Mononuclear cell (primary cell): ENCODE data around the gene ST3GAL2. TPM values are rescaled to one million over a fixed set of nuclear protein-coding genes. Genes with fewer than 3 reads are reported as not detected.

ENCODE experiments used
- H3K27me3 ChIP-seq: 2 replicates; pipeline ENCODE4 v1.6.0; 2011; ENCODE audit warnings: low read length, control low read depth; ENCODE audit not compliant: insufficient read depth
- H3K4me1 ChIP-seq: 2 replicates; pipeline ENCODE4 v1.5.1; 2011; ENCODE audit warnings: mild to moderate bottlenecking, low read length, control low read depth; ENCODE audit not compliant: insufficient read depth
- H3K4me3 ChIP-seq: 2 replicates; pipeline ENCODE4 v1.5.1; 2011; ENCODE audit warnings: mild to moderate bottlenecking, low read length, moderate library complexity
- H3K9me3 ChIP-seq: 2 replicates; pipeline ENCODE4 v1.5.1; 2011; ENCODE audit warnings: low read depth, mild to moderate bottlenecking, control low read depth, low read length
- total RNA-seq: library from RNA; depleted of rRNA; stranded (reverse); fragments of >200 nt; gene quantifications from one replicate; pipeline ENCODE4 v1.2.3, GENCODE V29; 2012

The ST3GAL2 gene
- total RNA-seq, 1 donor, result 18.5 TPM

DNA sequence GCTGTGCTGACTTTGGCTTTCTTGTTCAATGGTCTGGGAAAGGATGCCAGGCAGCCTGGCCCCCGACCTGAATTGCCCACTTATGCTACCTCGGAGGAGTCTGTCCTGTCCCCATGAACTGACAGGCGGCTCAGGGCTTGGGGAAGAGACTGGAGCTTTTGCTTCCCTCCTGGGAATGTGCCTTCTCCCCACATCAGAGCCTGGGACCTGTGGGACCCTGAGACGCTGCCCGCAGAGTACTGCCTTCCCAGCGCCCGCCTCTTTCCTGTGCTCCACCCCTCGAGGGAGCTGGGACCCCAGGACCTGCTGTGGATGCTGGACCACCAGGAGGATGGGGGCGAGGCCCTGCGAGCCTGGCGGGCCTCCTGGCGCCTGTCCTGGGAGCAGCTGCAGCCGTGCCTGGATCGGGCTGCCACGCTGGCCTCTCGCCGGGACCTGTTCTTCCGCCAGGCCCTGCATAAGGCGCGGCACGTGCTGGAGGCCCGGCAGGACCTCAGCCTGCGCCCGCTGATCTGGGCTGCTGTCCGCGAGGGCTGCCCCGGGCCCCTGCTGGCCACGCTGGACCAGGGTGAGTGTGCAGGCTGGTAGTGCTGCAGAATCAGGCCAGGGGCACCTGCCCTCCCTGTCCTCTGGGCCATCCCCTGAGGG is 34.0 kb upstream of the ST3GAL2 start:
- H3K4me3 ChIP-seq, result no peak overlapping the region
- H3K27me3 ChIP-seq, result no peaks in the 10 kb centered on the region

DNA sequence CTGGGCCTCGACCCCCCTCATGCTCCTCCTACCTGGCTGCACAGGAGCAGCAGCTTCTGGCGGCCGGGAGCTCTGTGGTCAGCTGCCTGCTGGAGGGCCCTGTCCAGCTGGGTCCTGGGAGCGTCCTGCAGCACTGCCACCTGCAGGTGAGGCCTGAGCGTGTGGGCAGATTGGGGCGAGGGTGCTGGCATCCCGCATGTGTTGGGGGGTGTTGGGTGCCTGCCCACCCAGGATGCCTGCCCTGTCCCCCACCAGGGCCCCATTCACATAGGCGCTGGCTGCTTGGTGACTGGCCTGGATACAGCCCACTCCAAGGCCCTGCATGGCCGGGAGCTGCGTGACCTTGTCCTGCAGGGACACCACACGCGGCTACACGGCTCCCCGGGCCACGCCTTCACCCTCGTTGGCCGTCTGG is 32.0 kb upstream of the ST3GAL2 start:
- Histone ChIP-seq H3K4me3 (no peak overlapping the region), H3K27me3 (no peaks in the 10 kb centered on the region), H3K4me1 (no peaks in the 10 kb centered on the region), H3K9me3 (no peaks in the 10 kb centered on the region)

More for the DNA sequence above, 34.0 kb upstream of the ST3GAL2 start:
- Histone ChIP-seq H3K9me3 (no peaks in the 10 kb centered on the region), H3K4me1 (no peaks in the 10 kb centered on the region)

DNA sequence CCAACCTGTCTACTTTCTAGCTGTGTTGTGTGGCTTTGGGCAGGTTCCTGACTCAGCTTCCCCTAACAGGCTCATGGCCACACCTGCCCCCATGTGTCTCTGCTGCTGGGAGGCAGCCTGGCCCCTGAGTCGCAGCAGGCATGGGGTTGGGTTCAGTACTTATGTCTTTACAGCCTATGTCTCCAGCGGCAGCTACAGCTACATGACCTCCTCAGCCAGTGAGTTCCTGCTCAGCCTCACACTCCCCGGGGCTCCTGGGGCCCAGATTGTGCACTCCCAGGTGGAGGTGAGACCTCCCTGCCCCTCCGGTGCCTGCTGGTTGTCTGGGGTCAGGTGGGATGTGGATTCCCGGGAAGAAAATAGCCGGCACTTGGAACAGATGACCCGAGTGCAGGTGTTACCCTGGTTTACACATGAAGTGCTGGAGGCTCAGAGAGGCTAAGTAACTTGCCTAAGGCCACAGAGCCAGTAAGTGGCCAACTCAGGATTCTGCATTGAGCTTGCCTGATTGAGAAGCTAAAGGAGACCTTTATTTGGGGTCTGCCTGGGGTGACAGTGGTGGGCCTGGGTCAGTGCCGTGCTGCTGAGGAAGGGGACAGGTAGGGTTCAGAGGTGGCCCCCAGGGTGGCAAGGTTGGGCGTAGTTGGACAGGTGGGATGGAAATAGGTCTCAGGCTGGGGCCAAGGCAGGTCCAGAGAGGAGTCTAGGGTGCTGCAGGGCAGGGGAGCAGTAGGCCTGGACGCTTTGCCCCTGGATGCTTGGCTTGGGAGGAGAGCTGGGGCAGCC is 31.4 kb upstream of the ST3GAL2 start:
- Histone ChIP-seq H3K4me3 (no peak overlapping the region), H3K27me3 (no peaks in the 10 kb centered on the region), H3K4me1 (no peaks in the 10 kb centered on the region), H3K9me3 (no peaks in the 10 kb centered on the region)

DNA sequence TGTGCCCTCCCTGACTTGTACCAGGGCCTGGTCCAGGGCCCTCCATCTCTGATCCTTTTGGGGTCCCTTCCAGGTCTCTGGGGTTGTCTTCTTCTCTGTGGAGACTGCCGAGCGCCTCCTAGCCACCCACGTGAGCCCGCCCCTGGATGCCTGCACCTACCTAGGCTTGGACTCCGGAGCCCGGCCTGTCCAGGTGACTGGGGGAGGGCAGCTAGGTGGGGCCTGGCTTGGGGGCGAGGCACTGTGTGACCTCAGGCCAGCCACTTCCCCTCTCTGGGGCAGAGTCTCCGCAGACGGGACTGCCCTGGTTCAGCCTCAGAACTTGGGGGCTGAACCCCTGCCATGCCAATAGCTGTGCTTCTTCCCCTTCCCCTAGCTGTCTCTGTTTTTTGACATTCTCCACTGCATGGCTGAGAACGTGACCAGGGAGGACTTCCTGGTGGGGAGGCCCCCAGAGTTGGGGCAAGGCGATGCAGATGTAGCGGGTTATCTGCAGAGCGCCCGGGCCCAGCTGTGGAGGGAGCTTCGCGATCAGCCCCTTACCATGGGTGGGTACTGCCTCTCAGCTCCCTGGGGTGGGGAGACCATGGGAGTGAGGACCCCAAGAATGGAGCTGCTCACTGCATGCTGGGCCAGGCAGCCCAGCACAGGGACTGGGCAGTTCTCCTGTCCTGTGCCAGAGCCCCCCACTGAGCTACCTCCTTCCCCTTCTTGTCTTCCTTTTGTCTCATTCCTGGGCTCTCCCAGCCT is 30.1 kb upstream of the ST3GAL2 start:
- Histone ChIP-seq H3K4me1 (no peaks in the 10 kb centered on the region), H3K4me3 (no peak overlapping the region), H3K27me3 (no peaks in the 10 kb centered on the region), H3K9me3 (no peaks in the 10 kb centered on the region)

DNA sequence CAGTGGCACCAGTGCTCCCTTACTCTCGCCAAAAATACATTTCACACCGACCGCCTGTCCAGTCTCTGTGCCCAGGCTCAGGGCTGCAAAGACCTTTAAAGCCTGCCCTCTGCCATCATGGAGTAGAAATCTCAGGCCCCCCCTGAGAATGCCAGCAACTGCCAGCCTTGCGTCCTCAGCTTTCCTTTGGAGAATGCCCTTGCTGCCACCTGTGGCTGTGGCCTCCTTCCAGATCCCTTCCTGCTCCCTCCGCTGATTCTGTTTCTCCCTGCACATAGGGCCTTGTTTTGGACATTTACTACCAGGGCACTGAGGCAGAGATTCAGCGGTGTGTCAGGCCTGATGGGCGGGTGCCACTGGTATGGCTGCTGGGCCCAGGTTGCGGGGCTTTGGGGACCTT is 28.7 kb upstream of the ST3GAL2 start:
- no peaks in the 10 kb centered on the region for H3K9me3 ChIP-seq
- no peaks in the 10 kb centered on the region for H3K4me1 ChIP-seq
- no peak overlapping the region for H3K4me3 ChIP-seq
- H3K27me3 ChIP-seq, result no peaks in the 10 kb centered on the region

DNA sequence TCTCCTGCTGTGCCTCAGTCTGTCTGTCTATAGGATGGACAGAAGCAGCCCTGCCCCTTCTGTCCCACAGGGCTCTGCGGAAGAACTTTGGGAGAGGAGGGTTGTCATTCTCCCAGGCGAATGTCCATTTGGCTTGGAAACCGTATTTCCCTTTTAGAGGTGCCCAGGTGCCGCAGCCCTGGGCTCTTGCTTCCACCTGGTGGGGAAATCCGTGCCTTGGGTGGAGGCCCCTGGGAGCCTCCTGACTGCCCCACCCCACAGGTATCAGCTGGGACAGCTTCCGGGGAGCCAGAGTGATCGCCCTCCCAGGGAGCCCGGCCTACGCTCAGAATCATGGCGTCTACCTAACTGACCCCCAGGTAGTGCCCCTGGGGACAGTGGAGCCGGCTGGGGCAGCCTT is 28.2 kb upstream of the ST3GAL2 start:
- no peaks in the 10 kb centered on the region for H3K4me1 ChIP-seq
- no peaks in the 10 kb centered on the region for H3K27me3 ChIP-seq
- H3K9me3 ChIP-seq, result no peaks in the 10 kb centered on the region
- no peak overlapping the region for H3K4me3 ChIP-seq

DNA sequence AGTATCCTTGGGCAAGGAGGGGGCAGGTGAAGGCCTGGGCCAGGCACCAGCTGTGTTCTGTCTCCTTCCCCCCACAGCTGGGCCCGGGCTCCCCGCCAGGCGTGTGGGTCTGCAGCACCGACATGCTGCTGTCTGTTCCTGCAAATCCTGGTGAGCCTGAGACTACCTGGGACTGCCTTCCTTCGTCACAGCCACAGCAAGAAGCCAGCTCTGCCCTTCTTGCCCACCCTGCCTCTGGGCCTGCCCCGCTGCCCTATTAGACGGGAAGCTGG is 27.8 kb upstream of the ST3GAL2 start:
- H3K9me3 ChIP-seq, result no peaks in the 10 kb centered on the region

DNA sequence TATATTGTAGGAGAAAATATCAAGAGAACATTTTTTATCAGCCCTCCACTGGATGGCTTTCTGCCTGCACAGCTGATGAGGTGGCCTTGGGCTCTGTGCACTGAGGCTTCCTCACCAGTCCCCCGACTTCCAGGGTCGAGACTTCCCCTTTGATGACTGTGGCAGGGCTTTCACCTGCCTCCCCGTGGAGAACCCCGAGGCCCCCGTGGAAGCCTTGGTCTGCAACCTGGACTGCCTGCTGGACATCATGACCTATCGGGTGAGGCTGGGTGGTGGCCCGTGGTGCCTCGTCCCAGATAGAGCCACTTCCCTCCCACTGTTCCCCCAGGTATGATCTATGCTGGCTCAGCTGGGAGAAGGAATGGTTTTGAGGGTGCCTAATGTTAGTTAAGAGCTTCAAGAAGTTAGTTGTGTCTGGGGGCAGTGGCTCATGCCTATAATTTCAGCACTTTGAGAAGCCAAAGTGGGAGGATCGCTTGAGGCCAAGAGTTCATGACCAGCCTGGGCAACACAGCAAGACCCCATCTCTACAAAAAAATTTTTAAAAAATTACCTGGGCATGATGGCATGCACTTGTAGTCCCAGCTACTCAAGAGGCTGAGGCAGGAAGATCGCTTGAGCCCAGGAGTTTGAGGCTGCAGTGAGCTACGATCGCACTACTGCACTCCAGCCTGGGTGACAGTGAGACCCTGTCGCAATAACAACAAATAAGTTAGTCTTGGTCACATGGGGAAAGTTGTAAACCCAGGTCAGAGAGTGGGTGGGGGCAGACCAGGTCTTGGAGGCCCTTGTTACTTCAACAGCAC is 27.3 kb upstream of the ST3GAL2 start:
- H3K4me1 ChIP-seq, result no peaks in the 10 kb centered on the region
- no peaks in the 10 kb centered on the region for H3K27me3 ChIP-seq
- no peaks in the 10 kb centered on the region for H3K9me3 ChIP-seq
- no peak overlapping the region for H3K4me3 ChIP-seq

More for the DNA sequence above, 27.8 kb upstream of the ST3GAL2 start:
- Histone ChIP-seq H3K4me3 (no peak overlapping the region), H3K4me1 (no peaks in the 10 kb centered on the region), H3K27me3 (no peaks in the 10 kb centered on the region)

DNA sequence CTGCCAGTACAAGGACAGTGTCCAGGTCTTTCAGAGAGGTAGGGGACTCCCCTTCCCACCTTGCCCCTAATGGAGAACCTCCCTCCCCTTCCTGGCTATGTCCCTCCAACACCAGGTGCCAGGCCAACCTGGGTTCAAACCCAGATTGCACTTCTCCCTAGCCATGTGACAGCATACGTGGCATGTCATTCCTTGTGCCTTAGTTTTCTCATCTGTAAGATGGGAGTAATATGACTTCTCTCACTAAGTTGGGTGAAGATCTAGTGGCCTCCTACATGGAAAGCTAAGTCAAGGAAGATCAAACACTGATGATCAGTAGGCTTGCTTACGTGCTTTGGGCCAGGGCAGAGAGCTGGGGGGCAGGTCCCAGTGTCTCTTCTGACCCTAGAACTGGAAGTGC is 24.3 kb upstream of the ST3GAL2 start:
- H3K9me3 ChIP-seq, result no peaks in the 10 kb centered on the region
- no peak overlapping the region for H3K4me3 ChIP-seq
- no peaks in the 10 kb centered on the region for H3K4me1 ChIP-seq
- H3K27me3 ChIP-seq, result no peaks in the 10 kb centered on the region

DNA sequence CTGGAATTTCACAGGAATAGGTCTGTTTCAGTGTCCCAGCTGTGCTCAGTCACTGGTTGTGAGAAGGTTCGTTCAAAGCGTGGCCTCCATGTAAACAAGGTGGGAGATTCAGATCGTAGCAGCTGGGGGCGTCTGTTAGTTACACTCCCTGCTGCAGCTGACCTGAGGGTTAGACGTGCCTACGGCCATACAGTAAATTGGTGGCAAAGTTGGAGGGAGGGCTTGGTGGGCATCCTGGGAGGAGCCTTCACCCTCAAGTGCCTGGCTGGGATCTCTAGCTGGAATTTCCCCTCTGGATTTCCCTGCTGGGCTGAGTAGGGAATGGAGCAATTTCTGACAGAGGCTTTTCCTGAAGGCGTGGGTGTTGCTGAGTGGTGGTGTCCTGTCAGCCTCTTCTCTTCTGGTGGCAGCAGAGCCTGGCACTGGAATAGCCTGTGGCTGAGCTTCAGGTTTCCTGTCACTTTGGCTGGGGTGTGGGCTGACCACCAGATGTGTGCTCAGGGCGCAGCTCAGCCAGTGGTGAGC is 21.9 kb upstream of the ST3GAL2 start:
- no peaks in the 10 kb centered on the region for H3K27me3 ChIP-seq

DNA sequence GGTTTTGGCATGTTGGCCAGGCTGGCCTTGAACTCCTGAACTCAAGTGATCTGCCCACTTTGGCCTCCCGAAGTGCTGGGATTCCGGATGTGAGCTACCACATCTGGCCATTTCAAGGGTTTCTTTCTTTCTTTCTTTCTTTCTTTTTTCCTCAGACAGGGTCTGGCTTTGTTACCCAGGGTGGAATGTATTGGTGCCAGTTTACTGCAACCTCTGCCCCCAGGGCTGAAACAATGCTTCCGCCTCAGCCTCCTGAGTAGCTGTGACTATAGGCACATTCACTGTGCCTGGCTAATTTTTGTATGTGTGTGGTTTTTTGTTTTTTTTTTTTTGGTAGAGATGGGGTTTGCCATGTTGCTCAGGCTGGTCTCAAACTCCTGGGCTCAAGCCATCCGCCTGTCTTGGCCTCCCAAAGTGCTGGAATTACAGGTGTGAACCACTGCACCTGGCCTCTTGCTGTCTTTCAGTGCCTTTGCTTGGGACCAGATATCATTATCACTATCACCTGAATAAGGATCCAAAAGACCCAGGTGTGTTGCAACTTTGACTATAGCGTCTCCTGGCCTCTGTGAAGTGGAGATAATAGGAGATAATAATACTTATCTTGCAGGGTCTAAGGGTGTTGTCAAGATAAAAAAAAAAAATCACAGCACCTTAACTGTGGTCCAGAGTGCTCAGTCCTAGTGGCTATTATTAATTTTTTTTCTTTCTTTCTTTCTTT is 18.7 kb upstream of the ST3GAL2 start:
- H3K27me3 ChIP-seq, result no peaks in the 10 kb centered on the region

More for the DNA sequence above, 21.9 kb upstream of the ST3GAL2 start:
- Histone ChIP-seq H3K4me1 (peaks cover 4% of the 10 kb centered on the region), H3K9me3 (no peaks in the 10 kb centered on the region), H3K4me3 (no peak overlapping the region)

DNA sequence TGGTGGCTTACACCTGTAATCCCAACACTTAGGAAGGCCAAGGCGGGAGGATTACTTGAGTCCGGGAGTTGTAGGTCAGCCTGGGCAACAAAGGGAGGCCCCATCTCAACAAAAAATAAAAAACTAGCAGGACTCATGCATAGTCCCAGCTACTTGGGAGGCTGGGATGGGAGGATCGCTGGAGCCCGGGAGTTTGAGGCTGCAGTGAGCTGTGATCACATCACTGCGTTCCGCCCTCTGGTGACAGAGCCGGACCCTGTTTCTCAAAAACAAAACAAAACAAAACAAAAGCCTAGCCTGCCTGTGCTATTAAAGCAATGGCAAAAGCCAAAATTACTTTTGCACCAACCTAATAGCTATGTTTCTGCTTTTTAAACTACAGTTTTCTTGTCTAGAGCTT is 17.0 kb upstream of the ST3GAL2 start:
- Histone ChIP-seq H3K4me1 (peaks cover 20% of the 10 kb centered on the region), H3K4me3 (no peak overlapping the region), H3K9me3 (no peaks in the 10 kb centered on the region), H3K27me3 (no peaks in the 10 kb centered on the region)

More for the DNA sequence above, 18.7 kb upstream of the ST3GAL2 start:
- Histone ChIP-seq H3K9me3 (no peaks in the 10 kb centered on the region), H3K4me3 (no peak overlapping the region), H3K4me1 (peaks cover 20% of the 10 kb centered on the region)

DNA sequence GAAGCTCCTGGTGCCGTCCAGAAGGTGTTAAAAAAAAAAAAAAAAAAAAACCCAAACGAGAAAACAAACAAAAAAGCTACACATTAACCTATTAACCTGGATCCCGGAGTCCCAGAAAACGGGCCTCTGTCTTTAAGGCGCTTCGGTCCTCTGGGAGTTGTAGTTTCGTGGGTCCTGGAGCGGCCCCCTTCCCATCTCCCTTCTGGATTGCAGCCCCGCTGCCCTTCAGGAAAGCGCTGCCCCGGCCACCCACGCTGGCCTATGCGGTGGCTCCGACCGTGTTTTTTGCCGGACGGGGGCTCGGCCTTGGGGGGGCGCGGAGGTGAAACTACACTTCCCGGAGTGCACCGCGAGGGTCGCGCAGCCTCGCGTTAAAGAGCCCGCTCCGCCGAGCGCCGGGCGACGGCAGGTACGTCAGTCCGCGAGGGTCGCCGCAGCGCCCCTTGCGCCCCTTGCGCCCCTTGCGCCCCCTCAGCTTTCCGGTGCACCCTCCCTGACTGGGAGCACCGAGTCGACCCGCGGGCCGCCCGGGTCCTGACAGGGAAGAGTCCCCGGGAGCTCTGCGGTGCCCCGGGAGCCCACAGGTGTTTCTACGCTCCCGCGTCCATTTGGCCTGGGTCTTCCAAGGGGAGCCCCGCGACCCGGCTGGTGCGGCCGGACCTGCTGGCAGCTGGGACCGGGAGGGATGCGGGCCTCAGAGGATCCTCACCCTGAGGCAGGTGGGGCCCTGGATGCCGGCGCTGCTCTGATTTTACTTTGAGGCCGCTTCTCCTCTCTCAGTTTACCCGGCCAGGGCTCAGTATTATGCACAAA is 15.5 kb upstream of the ST3GAL2 start, which contains the start of gene FCSK:
Gene FCSK (plus strand): TSS at position 374 of the 813 bp plus-strand sequence. CDS start 8,596 bp downstream, outside the sequence.
- no peaks in the 10 kb centered on the region for H3K9me3 ChIP-seq
- H3K27me3 ChIP-seq, result no peaks in the 10 kb centered on the region
- H3K4me3 ChIP-seq, result peak within 1 kb of the TSS; percentile 86
- peaks cover 20% of the 10 kb centered on the region for H3K4me1 ChIP-seq
